Ovary (tissue), 9 donors: ENCODE results near the gene TMEM266. TPM values are rescaled to one million over a fixed set of nuclear protein-coding genes. Genes with fewer than 3 reads are reported as not detected.

Source experiments
- DNase-seq, 5 donors: peaks; one replicate each; pipeline ENCODE4 v3.0.0-alpha.2; 2019 to 2020
- H3K27ac ChIP-seq, 2 donors: fragments of 200-600 bp; one replicate each; pipeline versions ENCODE4 v1.5.1 to v1.8.0; 2019 to 2022
- H3K27me3 ChIP-seq: fragments of 200-600 bp; one replicate; pipeline ENCODE4 v1.8.0; 2022
- H3K36me3 ChIP-seq: fragments of 200-600 bp; sonication (generic); one replicate; pipeline ENCODE4 v1.5.1; 2019
- H3K4me1 ChIP-seq: one replicate; pipeline ENCODE4 v1.8.1; 2013; ENCODE audit warnings: mild to moderate bottlenecking, moderate library complexity; ENCODE audit not compliant: insufficient read depth
- H3K4me3 ChIP-seq: fragments of 200-600 bp; sonication (generic); one replicate; pipeline ENCODE4 v1.5.1; 2017
- H3K9me3 ChIP-seq, 2 donors: fragments of 200-600 bp in 1 of 2; sonication (generic) in 1 of 2; one replicate each; pipeline versions ENCODE4 v1.5.1 to v1.8.1; 2013 to 2019; ENCODE audit warnings: mild to moderate bottlenecking in 1 of 2, moderate library complexity in 1 of 2
- EP300 ChIP-seq: sonication (generic); formaldehyde crosslinking; IDR thresholded peaks from one replicate; pipeline ENCODE4 v1.6.1; 2017; ENCODE audit warnings: antibody characterized with exemption
- POLR2A ChIP-seq: fragments of 450-650 bp; IDR thresholded peaks from one replicate; pipeline ENCODE4 v1.6.1; 2017; ENCODE audit warnings: antibody characterized with exemption, mild to moderate bottlenecking, moderate library complexity
- WGBS, 3 donors: extraction: QIAGEN DNeasy Blood & Tissue Kit in 1 of 3; methylation state at CpG; one replicate each; pipeline versions ENCODE4 v1.1.5 to v1.1.7; 2013 to 2017; 5-methylcytosine and 5-hydroxymethylcytosine counted together
- intact Hi-C, 4 donors: fragments of 100-400 bp; cut with DNase I; formaldehyde crosslinking; loops; one replicate each; pipeline versions ENCODE4 v1.11.0 to v1.15.1; 2022 to 2023
- polyA plus RNA-seq, 2 donors: library from polyadenylated mRNA; stranded (reverse); fragments of 200-250 nt in 1 of 2; fragments of 350-450 nt in 1 of 2; fragmentation: Illumina TruSeq in 1 of 2; extraction: RNeasy Lipid Tissue Mini Kit (QIAGEN cat#74804) in 1 of 2; gene quantifications; one replicate each; pipeline ENCODE4 v1.2.3, GENCODE V29; 2013 to 2014
- total RNA-seq, 7 donors: library from RNA; depleted of rRNA in 2 of 7; stranded (reverse); fragments of >200 nt in 2 of 7; fragmentation: NEBNext Ultra II Directional in 3 of 7; extraction: Animal tissue kit (Norgen Biotek cat#: 25700) in 3 of 7; gene quantifications; one replicate each; pipeline versions ENCODE4 v1.1.0 to v1.2.4, GENCODE V29; 2016 to 2023
- TF ChIP-seq, protein P1 (sequence below), 3 donors: fragments of 450-650 bp in 2 of 3; fragments of 200-600 bp in 1 of 3; IDR thresholded peaks; one replicate each; pipeline versions ENCODE4 v1.5.1 to v1.8.0; 2016 to 2022; ENCODE audit warnings: antibody characterized with exemption in 3 of 3, mild to moderate bottlenecking in 1 of 3
- donor health status: DM: no; HTN: no; CAD: no; lungs with moderate emphysema.
- donor health status: DM: no; HTN: no; CAD: no.
- donor health status: Bipolar disorder and iron deficiency.
- donor health status: DM: yes; HTN: yes; CAD: no.
- donor health status: DM: no; HTN: no; CAD: no.
- donor health status: DM: yes; HTN: yes; CAD: no.

Gene TMEM266
- total and polyA plus RNA-seq, 9 donors = 0.11 to 0.13 TPM; not detected in 7

DNA sequence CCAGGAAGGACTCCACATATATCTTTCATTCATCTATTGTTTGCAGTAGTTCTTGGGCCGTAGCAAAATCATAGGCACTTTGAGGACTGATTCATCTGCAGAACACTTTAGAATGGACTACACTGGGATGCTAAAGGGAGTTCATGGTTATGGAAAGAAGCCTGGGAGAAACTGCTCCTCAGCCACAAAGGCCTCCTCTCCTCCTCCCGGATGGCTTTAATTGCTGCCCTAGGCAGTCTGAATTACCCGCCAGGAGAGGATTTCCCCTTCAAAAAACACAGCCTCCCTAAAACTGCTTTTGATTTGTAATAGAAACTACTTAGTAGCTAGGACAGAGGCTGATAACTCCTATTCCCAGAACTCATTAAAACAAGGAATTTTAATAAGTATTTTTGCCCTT is 4.6 kb downstream of the TMEM266 start:
- Histone ChIP-seq H3K9me3 (no peaks in the 10 kb centered on the region), H3K4me1 (peaks cover 1% of the 10 kb centered on the region), H3K4me3 (no peak overlapping the region), H3K27ac (no peak overlapping the region), H3K36me3 (no peaks in the 10 kb centered on the region), H3K27me3 (no peaks in the 10 kb centered on the region)
- WGBS, 3 donors = 31 to 42% (median 32%) methylated on average over 3 of the region's 3 CpGs
- no peak for TF ChIP-seq POLR2A
- no peak for TF ChIP-seq EP300
- TF ChIP-seq, protein P1, sequence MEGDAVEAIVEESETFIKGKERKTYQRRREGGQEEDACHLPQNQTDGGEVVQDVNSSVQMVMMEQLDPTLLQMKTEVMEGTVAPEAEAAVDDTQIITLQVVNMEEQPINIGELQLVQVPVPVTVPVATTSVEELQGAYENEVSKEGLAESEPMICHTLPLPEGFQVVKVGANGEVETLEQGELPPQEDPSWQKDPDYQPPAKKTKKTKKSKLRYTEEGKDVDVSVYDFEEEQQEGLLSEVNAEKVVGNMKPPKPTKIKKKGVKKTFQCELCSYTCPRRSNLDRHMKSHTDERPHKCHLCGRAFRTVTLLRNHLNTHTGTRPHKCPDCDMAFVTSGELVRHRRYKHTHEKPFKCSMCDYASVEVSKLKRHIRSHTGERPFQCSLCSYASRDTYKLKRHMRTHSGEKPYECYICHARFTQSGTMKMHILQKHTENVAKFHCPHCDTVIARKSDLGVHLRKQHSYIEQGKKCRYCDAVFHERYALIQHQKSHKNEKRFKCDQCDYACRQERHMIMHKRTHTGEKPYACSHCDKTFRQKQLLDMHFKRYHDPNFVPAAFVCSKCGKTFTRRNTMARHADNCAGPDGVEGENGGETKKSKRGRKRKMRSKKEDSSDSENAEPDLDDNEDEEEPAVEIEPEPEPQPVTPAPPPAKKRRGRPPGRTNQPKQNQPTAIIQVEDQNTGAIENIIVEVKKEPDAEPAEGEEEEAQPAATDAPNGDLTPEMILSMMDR (IDR thresholded peaks at IDR 0.05) = no peak
- no peak for DNase-seq
- intact Hi-C loops = no loop called here

DNA sequence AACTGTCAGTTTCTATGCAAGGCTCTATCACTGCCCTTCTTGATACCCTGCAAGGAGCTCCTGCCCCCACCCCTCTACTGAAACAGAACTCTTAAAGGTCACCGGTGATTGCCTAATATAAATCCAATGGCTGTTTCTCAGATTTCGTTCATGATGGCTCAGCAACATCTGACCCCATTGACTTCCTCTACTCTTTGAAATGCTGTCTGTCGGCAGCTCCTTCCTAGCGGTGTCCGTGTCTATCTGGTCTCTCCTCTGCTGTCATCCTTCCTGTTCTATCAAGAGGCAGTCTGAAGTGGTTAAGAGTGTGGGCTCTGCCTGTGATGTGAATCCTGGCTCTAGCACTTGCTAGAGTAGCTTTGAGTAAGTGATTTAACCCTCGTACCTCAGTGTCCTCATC is 5.5 kb downstream of the TMEM266 start:
- intact Hi-C loops = no loop called here
- Histone ChIP-seq H3K27ac (no peak overlapping the region), H3K9me3 (no peaks in the 10 kb centered on the region), H3K4me1 (peaks cover 1% of the 10 kb centered on the region), H3K36me3 (no peaks in the 10 kb centered on the region), H3K4me3 (no peak overlapping the region), H3K27me3 (no peaks in the 10 kb centered on the region)
- no peak for TF ChIP-seq POLR2A
- DNase-seq = no peak
- 32 to 42% (median 37%) methylated on average over 6 of the region's 6 CpGs for WGBS, 3 donors

DNA sequence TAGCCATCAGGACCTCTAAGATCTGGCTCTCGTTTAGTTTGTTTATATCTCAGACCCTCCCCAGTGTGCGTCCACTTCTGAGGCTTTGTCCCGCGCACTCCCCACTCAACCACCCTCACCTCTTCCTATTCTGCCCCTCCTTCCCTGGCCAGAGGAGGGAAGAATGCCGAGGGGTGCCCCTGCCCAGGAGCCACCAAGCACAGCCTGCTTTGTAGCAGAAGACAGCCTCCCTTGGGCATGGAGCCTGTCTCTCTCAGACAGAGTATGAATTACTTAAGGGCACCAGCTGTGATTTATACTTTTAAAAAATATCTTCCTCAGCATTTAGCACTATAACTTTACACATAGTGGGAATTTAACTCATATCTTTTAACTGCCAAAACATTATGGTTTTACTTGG is 6.0 kb downstream of the TMEM266 start:
- TF ChIP-seq POLR2A (no peak), EP300 (no peak)
- TF ChIP-seq, protein P1 (IDR thresholded peaks at IDR 0.05) = no peak
- H3K27me3 ChIP-seq = no peaks in the 10 kb centered on the region
- no peak overlapping the region for H3K27ac ChIP-seq
- H3K9me3 ChIP-seq = no peaks in the 10 kb centered on the region
- intact Hi-C loops = no loop called here
- no peaks in the 10 kb centered on the region for H3K36me3 ChIP-seq
- no peak overlapping the region for H3K4me3 ChIP-seq
- 26 to 42% (median 33%) methylated on average over 5 of the region's 5 CpGs for WGBS, 3 donors
- DNase-seq = no peak
- H3K4me1 ChIP-seq = no peaks in the 10 kb centered on the region

DNA sequence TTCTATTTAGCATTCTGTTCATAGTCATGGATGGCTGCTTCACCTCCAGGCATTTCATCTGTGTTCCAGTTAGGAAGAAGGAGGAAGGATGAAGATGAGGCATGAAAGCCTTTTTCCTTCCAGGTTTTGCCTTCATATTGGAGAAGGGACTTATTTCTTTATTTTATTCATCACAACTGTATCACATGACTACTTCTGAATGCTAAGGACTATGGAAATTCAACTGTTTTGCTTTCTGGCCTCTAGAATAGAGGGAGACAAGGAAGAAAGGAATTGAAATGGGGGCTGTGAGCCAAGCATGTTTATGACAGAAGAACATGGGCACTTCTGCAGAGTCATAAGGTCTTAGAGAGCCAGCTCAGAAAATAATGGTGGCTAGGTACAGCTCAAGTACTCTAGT is 10.4 kb downstream of the TMEM266 start:
- Histone ChIP-seq H3K27ac (no peak overlapping the region), H3K27me3 (no peaks in the 10 kb centered on the region), H3K9me3 (no peaks in the 10 kb centered on the region), H3K4me1 (no peaks in the 10 kb centered on the region), H3K36me3 (no peaks in the 10 kb centered on the region), H3K4me3 (no peak overlapping the region)
- intact Hi-C loops = no loop called here
- TF ChIP-seq POLR2A = no peak
- TF ChIP-seq EP300 = no peak
- TF ChIP-seq, protein P1 (IDR thresholded peaks at IDR 0.05) = no peak
- DNase-seq = no peak

DNA sequence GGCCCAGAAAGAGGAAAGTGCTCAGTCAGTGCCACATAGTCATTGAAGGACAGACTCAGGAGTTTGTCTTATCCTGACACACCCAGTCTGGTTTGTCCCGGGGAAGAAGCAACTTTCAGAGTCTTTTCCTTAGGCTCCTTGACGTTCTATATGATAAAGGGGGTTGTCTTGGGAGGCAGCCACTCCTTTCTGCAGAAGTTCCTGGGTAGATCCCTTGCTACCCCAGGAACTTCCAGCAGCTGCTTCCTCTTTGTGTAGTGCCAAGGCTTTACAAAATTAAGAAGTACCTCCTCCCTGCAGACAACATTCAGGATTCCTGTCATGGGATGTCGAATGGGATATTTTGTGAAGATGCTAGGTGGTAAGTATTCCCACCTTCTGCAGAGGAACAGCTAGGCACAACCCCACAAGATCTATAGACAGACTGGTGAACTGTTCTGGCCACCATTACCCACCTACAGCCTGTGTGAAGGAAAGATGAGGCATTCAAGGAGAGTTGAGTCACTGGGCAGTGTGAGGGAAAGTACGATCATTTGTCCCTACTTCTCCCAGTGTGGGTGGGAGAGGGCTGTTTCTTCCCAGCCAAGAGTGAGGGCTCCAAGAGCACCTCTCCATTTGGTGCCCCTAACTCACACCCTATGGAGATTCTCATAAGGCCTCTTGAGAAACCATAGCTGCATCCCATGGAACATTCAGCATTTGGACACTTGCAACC is 11.3 kb downstream of the TMEM266 start:
- H3K9me3 ChIP-seq = no peaks in the 10 kb centered on the region
- H3K4me1 ChIP-seq = no peaks in the 10 kb centered on the region
- no peak overlapping the region for H3K4me3 ChIP-seq
- DNase-seq = no peak
- H3K36me3 ChIP-seq = no peaks in the 10 kb centered on the region
- H3K27ac ChIP-seq = no peak overlapping the region
- 76 to 81% (median 78%) methylated on average over 4 of the region's 4 CpGs for WGBS, 3 donors
- no peaks in the 10 kb centered on the region for H3K27me3 ChIP-seq
- intact Hi-C loops = no loop called here
- TF ChIP-seq POLR2A (no peak), EP300 (no peak)
- TF ChIP-seq, protein P1 (IDR thresholded peaks at IDR 0.05) = no peak
